Measurements from ENCODE around the gene PIK3R3. TPM values are rescaled to one million over a fixed set of nuclear protein-coding genes. Genes with fewer than 3 reads are reported as not detected.

The PIK3R3 gene
- polyA plus RNA-seq, 2 of the 4 experiments (the other 2 are of a cell fraction) = 2.1 to 2.2 TPM

DNA sequence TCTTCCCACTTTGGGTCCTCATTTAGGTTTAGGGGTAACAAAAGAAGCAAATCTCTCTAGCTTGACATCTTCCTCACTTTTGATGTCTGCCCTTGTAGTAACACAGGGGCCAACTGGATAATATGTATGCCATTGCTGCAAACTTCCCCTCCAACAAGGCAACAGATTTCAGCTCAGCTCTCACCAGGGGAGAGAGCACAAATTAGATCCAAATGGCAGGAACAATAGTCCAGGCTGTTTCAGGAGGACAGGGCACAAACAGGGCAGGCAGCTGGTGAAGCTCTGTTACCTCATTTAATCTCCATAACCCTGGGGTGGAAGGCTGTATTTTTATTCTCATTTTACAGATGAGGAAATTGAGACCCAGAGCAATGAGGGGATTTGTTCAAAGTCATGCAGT is 4.3 kb upstream of the PIK3R3 start (continued):
- TF ChIP-seq ZC3H11A (IDR thresholded peaks at IDR 0.05) (no peak), SMC3 (IDR thresholded peaks at IDR 0.05) (no peak), CEBPB (IDR thresholded peaks at IDR 0.05) (no peak), JUN (IDR thresholded peaks at IDR 0.05) (no peak)

DNA sequence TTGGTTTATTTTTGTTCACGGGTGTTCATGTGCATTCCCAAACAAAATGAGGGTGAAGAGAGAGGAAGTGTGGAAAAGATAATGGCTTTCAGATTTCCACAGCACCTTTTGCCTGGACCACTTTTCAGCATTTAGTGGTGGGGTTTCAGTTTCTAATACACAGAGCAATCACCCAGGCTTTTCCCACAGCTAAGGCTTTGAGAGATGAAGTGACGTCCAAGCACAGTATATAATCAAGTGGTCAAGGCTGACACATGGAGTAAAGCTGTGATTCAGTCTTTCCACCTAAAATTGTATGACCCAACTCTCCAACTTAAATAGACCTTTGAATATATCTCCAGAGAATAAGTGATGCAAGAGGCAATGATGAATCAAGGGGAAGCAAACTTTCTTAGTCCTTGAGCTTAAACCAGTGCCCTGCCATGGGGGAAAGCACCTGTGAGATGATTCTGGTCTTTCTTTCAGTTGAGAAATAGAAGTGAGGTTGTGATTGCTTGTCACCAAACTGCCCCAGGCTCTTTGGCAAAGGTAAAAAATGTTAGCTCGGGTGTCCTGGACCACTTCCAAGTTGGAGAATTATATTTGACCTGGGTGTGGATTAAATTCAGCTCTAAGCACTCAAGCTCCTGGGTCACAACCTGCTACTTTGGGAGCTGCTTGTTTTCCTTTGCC is 2.4 kb upstream of the PIK3R3 start:
- peaks cover 24% of the 10 kb centered on the region; the same call in 2 of the 3 replicates for H3K4me1 ChIP-seq
- H3K4me2 ChIP-seq = peak overlapping the region; percentile 31
- ChIA-PET CTCF (no interaction called here), POLR2A (no interaction called here)
- H3K27ac ChIP-seq = no peak overlapping the region
- ATAC-seq = no peak
- no peak overlapping the region for H3K4me3 ChIP-seq
- TF ChIP-seq NPAS2 (CRISPR knock-in tag; IDR thresholded peaks at IDR 0.05; ENCODE audit: borderline replicate concordance) = no peak
- no peak for TF ChIP-seq MYC (IDR thresholded peaks at IDR 0.05; ENCODE audit: borderline replicate concordance, low read length)
- TF ChIP-seq, protein P1, sequence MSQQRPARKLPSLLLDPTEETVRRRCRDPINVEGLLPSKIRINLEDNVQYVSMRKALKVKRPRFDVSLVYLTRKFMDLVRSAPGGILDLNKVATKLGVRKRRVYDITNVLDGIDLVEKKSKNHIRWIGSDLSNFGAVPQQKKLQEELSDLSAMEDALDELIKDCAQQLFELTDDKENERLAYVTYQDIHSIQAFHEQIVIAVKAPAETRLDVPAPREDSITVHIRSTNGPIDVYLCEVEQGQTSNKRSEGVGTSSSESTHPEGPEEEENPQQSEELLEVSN (IDR thresholded peaks at IDR 0.05; ENCODE audit: borderline replicate concordance, low read depth) = no peak
- no peak for TF ChIP-seq MAFK (IDR thresholded peaks at IDR 0.05; ENCODE audit: partially characterized antibody)
- TF ChIP-seq, protein P2, sequence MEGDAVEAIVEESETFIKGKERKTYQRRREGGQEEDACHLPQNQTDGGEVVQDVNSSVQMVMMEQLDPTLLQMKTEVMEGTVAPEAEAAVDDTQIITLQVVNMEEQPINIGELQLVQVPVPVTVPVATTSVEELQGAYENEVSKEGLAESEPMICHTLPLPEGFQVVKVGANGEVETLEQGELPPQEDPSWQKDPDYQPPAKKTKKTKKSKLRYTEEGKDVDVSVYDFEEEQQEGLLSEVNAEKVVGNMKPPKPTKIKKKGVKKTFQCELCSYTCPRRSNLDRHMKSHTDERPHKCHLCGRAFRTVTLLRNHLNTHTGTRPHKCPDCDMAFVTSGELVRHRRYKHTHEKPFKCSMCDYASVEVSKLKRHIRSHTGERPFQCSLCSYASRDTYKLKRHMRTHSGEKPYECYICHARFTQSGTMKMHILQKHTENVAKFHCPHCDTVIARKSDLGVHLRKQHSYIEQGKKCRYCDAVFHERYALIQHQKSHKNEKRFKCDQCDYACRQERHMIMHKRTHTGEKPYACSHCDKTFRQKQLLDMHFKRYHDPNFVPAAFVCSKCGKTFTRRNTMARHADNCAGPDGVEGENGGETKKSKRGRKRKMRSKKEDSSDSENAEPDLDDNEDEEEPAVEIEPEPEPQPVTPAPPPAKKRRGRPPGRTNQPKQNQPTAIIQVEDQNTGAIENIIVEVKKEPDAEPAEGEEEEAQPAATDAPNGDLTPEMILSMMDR (IDR thresholded peaks at IDR 0.05) = no peak
- TF ChIP-seq EP300 (IDR thresholded peaks at IDR 0.05) = no peak
- TF ChIP-seq, protein P3, sequence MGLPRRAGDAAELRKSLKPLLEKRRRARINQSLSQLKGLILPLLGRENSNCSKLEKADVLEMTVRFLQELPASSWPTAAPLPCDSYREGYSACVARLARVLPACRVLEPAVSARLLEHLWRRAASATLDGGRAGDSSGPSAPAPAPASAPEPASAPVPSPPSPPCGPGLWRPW (IDR thresholded peaks at IDR 0.05) = no peak
- TF ChIP-seq CBX2 (IDR thresholded peaks at IDR 0.05; ENCODE audit: borderline replicate concordance, low read depth) = no peak
- TF ChIP-seq HOXB5 (CRISPR knock-in tag; IDR thresholded peaks at IDR 0.05) = no peak
- TF ChIP-seq, protein P4, sequence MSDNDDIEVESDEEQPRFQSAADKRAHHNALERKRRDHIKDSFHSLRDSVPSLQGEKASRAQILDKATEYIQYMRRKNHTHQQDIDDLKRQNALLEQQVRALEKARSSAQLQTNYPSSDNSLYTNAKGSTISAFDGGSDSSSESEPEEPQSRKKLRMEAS (IDR thresholded peaks at IDR 0.05) = no peak
- TF ChIP-seq HOXA7 (CRISPR knock-in tag; IDR thresholded peaks at IDR 0.05) = no peak
- no peak for TF ChIP-seq ZNF302 (CRISPR knock-in tag; IDR thresholded peaks at IDR 0.05)
- TF ChIP-seq, protein P5, sequence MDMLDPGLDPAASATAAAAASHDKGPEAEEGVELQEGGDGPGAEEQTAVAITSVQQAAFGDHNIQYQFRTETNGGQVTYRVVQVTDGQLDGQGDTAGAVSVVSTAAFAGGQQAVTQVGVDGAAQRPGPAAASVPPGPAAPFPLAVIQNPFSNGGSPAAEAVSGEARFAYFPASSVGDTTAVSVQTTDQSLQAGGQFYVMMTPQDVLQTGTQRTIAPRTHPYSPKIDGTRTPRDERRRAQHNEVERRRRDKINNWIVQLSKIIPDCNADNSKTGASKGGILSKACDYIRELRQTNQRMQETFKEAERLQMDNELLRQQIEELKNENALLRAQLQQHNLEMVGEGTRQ (IDR thresholded peaks at IDR 0.05) = no peak
- TF ChIP-seq, protein P6, sequence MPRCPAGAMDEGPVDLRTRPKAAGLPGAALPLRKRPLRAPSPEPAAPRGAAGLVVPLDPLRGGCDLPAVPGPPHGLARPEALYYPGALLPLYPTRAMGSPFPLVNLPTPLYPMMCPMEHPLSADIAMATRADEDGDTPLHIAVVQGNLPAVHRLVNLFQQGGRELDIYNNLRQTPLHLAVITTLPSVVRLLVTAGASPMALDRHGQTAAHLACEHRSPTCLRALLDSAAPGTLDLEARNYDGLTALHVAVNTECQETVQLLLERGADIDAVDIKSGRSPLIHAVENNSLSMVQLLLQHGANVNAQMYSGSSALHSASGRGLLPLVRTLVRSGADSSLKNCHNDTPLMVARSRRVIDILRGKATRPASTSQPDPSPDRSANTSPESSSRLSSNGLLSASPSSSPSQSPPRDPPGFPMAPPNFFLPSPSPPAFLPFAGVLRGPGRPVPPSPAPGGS (IDR thresholded peaks at IDR 0.05) = no peak
- no peak for TF ChIP-seq KDM1A (IDR thresholded peaks at IDR 0.05; ENCODE audit: low read depth)
- TF ChIP-seq JUNB (IDR thresholded peaks at IDR 0.05) = no peak
- no peaks in the 10 kb centered on the region for H3K9me3 ChIP-seq
- no peak for FAIRE-seq
- WGBS (ENCODE audit: missing lambda C conversion rate) = 55% methylated on average over 3 of the region's 3 CpGs
- DNase-seq (ENCODE audit: low read depth in 1 of 2, low spot score in 1 of 2) = peak in 1 of 2 experiments; percentile 16

DNA sequence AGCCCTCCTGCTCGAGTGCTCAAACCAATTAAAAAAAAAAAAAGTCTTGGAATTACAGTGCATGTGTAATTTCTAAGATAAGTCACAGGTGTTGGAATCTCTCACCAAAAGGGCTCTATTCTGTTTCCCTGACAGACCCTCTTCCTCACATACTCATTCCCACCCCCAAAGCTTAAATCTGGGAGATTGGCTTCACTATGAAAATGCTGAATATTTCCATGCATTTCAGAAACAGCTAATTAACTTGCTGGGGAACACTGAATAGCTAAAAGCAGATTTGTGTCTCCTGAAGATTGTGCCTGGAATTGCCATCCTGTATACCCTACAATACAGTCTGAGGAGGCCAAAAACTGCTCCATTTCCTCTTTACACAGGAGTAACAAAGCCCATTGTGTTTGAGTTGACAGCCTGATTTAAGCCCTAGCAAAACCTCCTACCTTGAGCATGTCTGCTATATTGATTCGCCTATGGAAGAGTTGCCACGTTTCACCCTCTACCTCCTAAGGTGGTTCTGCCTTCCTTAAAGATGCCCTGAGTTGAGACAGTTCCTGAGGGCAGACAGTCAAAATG is 1.4 kb upstream of the PIK3R3 start:
- FAIRE-seq (no peak), DNase-seq (ENCODE audit: low read depth in 1 of 2, low spot score in 1 of 2) (no peak), ATAC-seq (no peak)
- H3K4me2 ChIP-seq = peak overlapping the region; percentile 88
- TF ChIP-seq MAFK (IDR thresholded peaks at IDR 0.05; ENCODE audit: partially characterized antibody) (no peak), MAZ (IDR thresholded peaks at IDR 0.05; ENCODE audit: borderline replicate concordance, low read depth, low read length) (no peak), HOXA7 (CRISPR knock-in tag; IDR thresholded peaks at IDR 0.05) (no peak), POLR2A (IDR thresholded peaks at IDR 0.05; ENCODE audit: low read length) (no peak), ZC3H11A (IDR thresholded peaks at IDR 0.05) (no peak), GATA3 (IDR thresholded peaks at IDR 0.05; ENCODE audit: borderline replicate concordance) (no peak), HDAC2 (IDR thresholded peaks at IDR 0.05) (no peak), ZSCAN20 (CRISPR knock-in tag; IDR thresholded peaks at IDR 0.05) (no peak), MYC (IDR thresholded peaks at IDR 0.05; ENCODE audit: borderline replicate concordance, low read length) (no peak), TFCP2L1 (CRISPR knock-in tag; IDR thresholded peaks at IDR 0.05) (no peak), TP53 (CRISPR knock-in tag; IDR thresholded peaks at IDR 0.05) (no peak)
- TF ChIP-seq, protein P5 (IDR thresholded peaks at IDR 0.05) = no peak
- TF ChIP-seq, protein P7, sequence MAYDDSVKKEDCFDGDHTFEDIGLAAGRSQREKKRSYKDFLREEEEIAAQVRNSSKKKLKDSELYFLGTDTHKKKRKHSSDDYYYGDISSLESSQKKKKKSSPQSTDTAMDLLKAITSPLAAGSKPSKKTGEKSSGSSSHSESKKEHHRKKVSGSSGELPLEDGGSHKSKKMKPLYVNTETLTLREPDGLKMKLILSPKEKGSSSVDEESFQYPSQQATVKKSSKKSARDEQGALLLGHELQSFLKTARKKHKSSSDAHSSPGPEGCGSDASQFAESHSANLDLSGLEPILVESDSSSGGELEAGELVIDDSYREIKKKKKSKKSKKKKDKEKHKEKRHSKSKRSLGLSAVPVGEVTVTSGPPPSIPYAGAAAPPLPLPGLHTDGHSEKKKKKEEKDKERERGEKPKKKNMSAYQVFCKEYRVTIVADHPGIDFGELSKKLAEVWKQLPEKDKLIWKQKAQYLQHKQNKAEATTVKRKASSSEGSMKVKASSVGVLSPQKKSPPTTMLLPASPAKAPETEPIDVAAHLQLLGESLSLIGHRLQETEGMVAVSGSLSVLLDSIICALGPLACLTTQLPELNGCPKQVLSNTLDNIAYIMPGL (CRISPR knock-in tag; IDR thresholded peaks at IDR 0.05; ENCODE audit: borderline replicate concordance) = no peak
- peaks cover 25% of the 10 kb centered on the region; the same call in 2 of the 3 replicates for H3K4me1 ChIP-seq
- H3K4me3 ChIP-seq = peak overlapping the region; percentile 59
- 65% methylated on average over 3 of the region's 3 CpGs for WGBS (ENCODE audit: missing lambda C conversion rate)
- CTCF ChIA-PET = no interaction called here
- H3K9me3 ChIP-seq = no peaks in the 10 kb centered on the region
- H3K27ac ChIP-seq = peak overlapping the region; percentile 89 to 99
- POLR2A ChIA-PET = no interaction called here

Measured in A549 (cell line).